DOHH2 (cell line): ENCODE results near the gene HLX.

Experiments
- CTCF ChIP-seq: fragments of 200-600 bp; sonication (generic); IDR thresholded peaks from one replicate; pipeline ENCODE4 v1.5.1; 2014; ENCODE audit warnings: antibody characterized with exemption, mild to moderate bottlenecking, low read depth, low read length; ENCODE audit not compliant: poor library complexity, severe bottlenecking
- EZH2phosphoT487 ChIP-seq: fragments of 200-600 bp; sonication (generic); IDR thresholded peaks from 2 replicates; pipeline ENCODE4 v1.6.1; 2017; ENCODE audit warnings: borderline replicate concordance, mild to moderate bottlenecking, antibody characterized with exemption, low read length, moderate library complexity, mixed read lengths

GRCh38 chr1:220833436-220833835 lies 45.8 kb upstream of the HLX start:
- TF ChIP-seq CTCF (no peak), EZH2phosphoT487 (no peak)
